IMR-90 (cell line): Measurements from ENCODE around the gene PLXNA4. TPM values are rescaled to one million over a fixed set of nuclear protein-coding genes. Genes with fewer than 3 reads are reported as not detected.

Experiments
- ATAC-seq: fragments of 200-7000 bp; cut with Tn5 transposase; 2 replicates; pipeline ENCODE4 v1.9.1; 2020; ENCODE audit warnings: low read depth, mild to moderate bottlenecking, moderate library complexity
- BruUV-seq: library from RNA; stranded (reverse); fragments of 400-500 nt; replicated peaks from 2 replicates; lab custom pipeline; 2021; lab: Mats Ljungman, UMichigan
- CTCF ChIA-PET: fragments of 300-600 bp; formaldehyde crosslinking; extraction: SDS; loops from one replicate; lab custom pipeline; 2021; ENCODE audit warnings: antibody characterized with exemption; lab: Yijun Ruan, JAX
- POLR2A ChIA-PET: fragments of 300-600 bp; sonication (Branson Sonifier 250); formaldehyde crosslinking; loops from one replicate; lab custom pipeline; 2022; ENCODE audit warnings: antibody characterized with exemption; ENCODE audit not compliant: unreplicated experiment; lab: Charles Lee
- DNase-seq: peaks from one replicate; pipeline ENCODE4 v3.0.0; 2013
- H2AFZ ChIP-seq: replicated peaks from 2 replicates; pipeline ENCODE3; 2013; ENCODE audit warnings: low read length, mild to moderate bottlenecking; ENCODE audit not compliant: poor library complexity
- H2AK5ac ChIP-seq: 2 replicates; pipeline ENCODE4 v1.6.1; 2013; ENCODE audit warnings: low read depth, low read length, inconsistent platforms
- H2AK9ac ChIP-seq: replicated peaks from 2 replicates; pipeline ENCODE3; 2013; ENCODE audit warnings: mild to moderate bottlenecking, low read depth, low read length, moderate library complexity; ENCODE audit not compliant: poor library complexity
- H2BK120ac ChIP-seq: 2 replicates; pipeline ENCODE4 v1.6.1; 2013; ENCODE audit warnings: low read depth, low read length, inconsistent platforms
- H2BK15ac ChIP-seq: 3 replicates; pipeline ENCODE4 v1.6.1; 2013; ENCODE audit warnings: low read depth, low read length, inconsistent platforms
- H2BK20ac ChIP-seq: 2 replicates; pipeline ENCODE4 v1.6.1; 2013; ENCODE audit warnings: low read depth, mild to moderate bottlenecking, inconsistent platforms, low read length, moderate library complexity
- H2BK5ac ChIP-seq: 2 replicates; pipeline ENCODE4 v1.6.1; 2013; ENCODE audit warnings: mild to moderate bottlenecking, low read depth, low read length, inconsistent platforms; ENCODE audit not compliant: poor library complexity, severe bottlenecking
- H3K14ac ChIP-seq: replicated peaks from 2 replicates; pipeline ENCODE4 v1.6.1; 2013; ENCODE audit warnings: low read depth, low read length, inconsistent platforms
- H3K18ac ChIP-seq: 2 replicates; pipeline ENCODE4 v1.6.1; 2013; ENCODE audit warnings: low read depth, low read length, control low read depth
- H3K23ac ChIP-seq: 2 replicates; pipeline ENCODE4 v1.6.1; 2013; ENCODE audit warnings: low read depth, low read length, inconsistent platforms
- H3K27ac ChIP-seq: 2 replicates; pipeline ENCODE4 v1.5.1; 2013; ENCODE audit warnings: mild to moderate bottlenecking, control low read depth, low read length; ENCODE audit not compliant: insufficient read depth
- H3K27me3 ChIP-seq: 2 replicates; pipeline ENCODE4 v1.6.1; 2013; ENCODE audit warnings: low read length; ENCODE audit not compliant: control insufficient read depth, insufficient read depth
- H3K36me3 ChIP-seq: 2 replicates; pipeline ENCODE4 v1.6.1; 2013; ENCODE audit warnings: low read length, mixed read lengths; ENCODE audit not compliant: control insufficient read depth, insufficient read depth
- H3K4ac ChIP-seq: 2 replicates; pipeline ENCODE4 v1.6.1; 2013; ENCODE audit warnings: low read depth, low read length, inconsistent platforms
- H3K4me1 ChIP-seq: 2 replicates; pipeline ENCODE4 v1.6.1; 2013; ENCODE audit warnings: low read length, mixed read lengths; ENCODE audit not compliant: control insufficient read depth, insufficient read depth
- H3K4me2 ChIP-seq: 2 replicates; pipeline ENCODE4 v1.6.1; 2013; ENCODE audit warnings: low read depth, mild to moderate bottlenecking, control low read depth, low read length, moderate library complexity
- H3K4me3 ChIP-seq: 2 replicates; pipeline ENCODE4 v1.5.1; 2013; ENCODE audit warnings: low read depth, mild to moderate bottlenecking, control low read depth, low read length, moderate library complexity; ENCODE audit not compliant: insufficient read depth
- H3K56ac ChIP-seq: 2 replicates; pipeline ENCODE4 v1.6.1; 2013; ENCODE audit warnings: low read length, inconsistent platforms; ENCODE audit not compliant: insufficient read depth; ENCODE audit errors: extremely low read depth
- H3K79me1 ChIP-seq, 2 experiments: 2 replicates each; pipeline ENCODE4 v1.6.1; 2013; ENCODE audit warnings: low read length in 2 of 2, inconsistent platforms in 1 of 2, low read depth in 1 of 2
- H3K9ac ChIP-seq: 2 replicates; pipeline ENCODE4 v1.6.1; 2013; ENCODE audit warnings: low read depth, low read length, control low read depth
- H3K9me1 ChIP-seq: 2 replicates; pipeline ENCODE4 v1.6.1; 2013; ENCODE audit warnings: low read length, inconsistent platforms; ENCODE audit not compliant: insufficient read depth
- H3K9me3 ChIP-seq: 2 replicates; pipeline ENCODE4 v1.6.1; 2013; ENCODE audit warnings: low read length; ENCODE audit not compliant: control insufficient read depth, insufficient read depth
- H4K20me1 ChIP-seq: 2 replicates; pipeline ENCODE4 v1.6.1; 2013; ENCODE audit warnings: low read length, inconsistent platforms; ENCODE audit not compliant: insufficient read depth
- H4K5ac ChIP-seq: 2 replicates; pipeline ENCODE4 v1.6.1; 2013; ENCODE audit warnings: mild to moderate bottlenecking, low read depth, low read length, control low read depth
- H4K8ac ChIP-seq, 2 experiments: 2 replicates each; pipeline ENCODE4 v1.6.1; 2013; ENCODE audit warnings: low read depth in 2 of 2, low read length in 2 of 2, control low read depth in 1 of 2, inconsistent platforms in 1 of 2
- H4K91ac ChIP-seq: 2 replicates; pipeline ENCODE4 v1.6.1; 2013; ENCODE audit warnings: low read depth, low read length, inconsistent platforms; ENCODE audit not compliant: insufficient read depth
- BHLHE40 ChIP-seq: fragments of 150-350 bp; IDR thresholded peaks from 2 replicates; pipeline ENCODE4 v1.6.1; 2016; ENCODE audit warnings: mild to moderate bottlenecking, low read depth, low read length
- CEBPB ChIP-seq: IDR thresholded peaks from 2 replicates; pipeline ENCODE4 v1.6.1; 2012; ENCODE audit warnings: low read depth, low read length, improper control_type of control experiment
- RAD21 ChIP-seq: IDR thresholded peaks from 2 replicates; pipeline ENCODE4 v1.6.1; 2012; ENCODE audit warnings: low read length, improper control_type of control experiment
- RFX5 ChIP-seq: IDR thresholded peaks from 2 replicates; pipeline ENCODE4 v1.8.0; 2012; ENCODE audit warnings: low read depth, mild to moderate bottlenecking, low read length, moderate library complexity
- WGBS, 2 experiments: methylation state at CpG; one replicate each; pipeline versions ENCODE4 v1.1.5 to v1.1.7; 2013; ENCODE audit warnings: missing lambda C conversion rate in 2 of 2; ENCODE audit not compliant: insufficient read length in 1 of 2; ENCODE audit errors: extremely low coverage in 2 of 2; 5-methylcytosine and 5-hydroxymethylcytosine counted together
- dilution Hi-C: fragments of 300-500 bp; cut with HindIII; formaldehyde crosslinking; loops from one replicate; pipeline ENCODE4 v1.14.3; 2018; ENCODE audit warnings: low sequenced_read_pairs; ENCODE audit not compliant: unreplicated experiment
- in situ Hi-C: fragments of 300-500 bp; cut with MboI; formaldehyde crosslinking; loops from 3 replicates; pipeline ENCODE4 v1.14.3; 2019; ENCODE audit warnings: low sequenced_read_pairs, inconsistent platforms, mixed read lengths
- intact Hi-C: fragments of 100-400 bp; cut with micrococcal nuclease; formaldehyde crosslinking; loops from 2 replicates; pipeline ENCODE4 v1.10.0; 2022
- polyA plus RNA-seq, 3 experiments: library from polyadenylated mRNA; depleted of rRNA; stranded (reverse); fragments of >200 nt; gene quantifications; 2 replicates each; pipeline ENCODE4 v1.2.3, GENCODE V29; 2012; ENCODE audit warnings: low replicate concordance in 1 of 3
- total RNA-seq: library from RNA; depleted of rRNA; stranded (reverse); fragments of >200 nt; gene quantifications from 2 replicates; pipeline ENCODE4 v1.2.3, GENCODE V29; 2012
- TF ChIP-seq, protein P1 (sequence below): fragments of 150-350 bp; IDR thresholded peaks from 2 replicates; pipeline ENCODE4 v1.6.1; 2017; ENCODE audit warnings: mild to moderate bottlenecking, antibody characterized with exemption, low read length, low read depth

PLXNA4 gene
- total and polyA plus RNA-seq, 2 of the 4 experiments (the other 2 are of a cell fraction): under 0.01 TPM

DNA sequence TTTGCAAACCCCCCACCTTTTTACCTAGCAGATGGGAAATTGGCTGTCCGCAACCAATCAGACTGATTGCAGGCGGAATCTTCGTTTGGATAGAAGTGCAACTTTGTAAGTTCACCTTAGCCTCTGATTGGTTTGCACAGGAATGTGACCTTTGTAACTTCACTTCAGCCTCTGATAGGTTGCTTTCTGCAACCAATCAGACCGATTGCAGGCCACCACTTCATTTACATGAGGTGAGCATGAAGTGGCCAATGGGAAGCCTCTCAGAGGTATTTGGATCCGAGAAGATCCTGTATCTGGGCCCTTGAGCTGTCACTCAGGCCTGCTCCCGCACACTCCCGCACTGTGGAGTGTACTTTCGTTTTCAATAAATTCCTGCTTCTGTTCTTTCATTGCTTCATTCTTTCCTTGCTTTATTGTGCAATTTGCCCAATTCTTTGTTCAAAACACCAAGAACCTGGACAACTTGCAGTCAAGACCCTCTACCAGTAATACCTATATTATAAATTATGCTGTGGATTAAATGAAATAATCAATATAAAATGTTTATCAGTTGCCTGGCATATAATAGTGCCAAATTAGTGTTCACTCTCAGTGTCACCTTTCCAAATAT is 491.4 kb downstream of the PLXNA4 start:
- intact Hi-C loops: no loop called here
- Histone ChIP-seq H2AK5ac (no peak overlapping the region), H4K91ac (no peak overlapping the region), H3K18ac (no peak overlapping the region), H2AK9ac (no peak overlapping the region), H3K27ac (no peak overlapping the region), H3K27me3 (peaks cover 22% of the 10 kb centered on the region), H3K56ac (no peak overlapping the region), H3K4me3 (no peak overlapping the region), H2BK15ac (no peak overlapping the region), H4K5ac (no peak overlapping the region), H3K9ac (no peak overlapping the region), H4K8ac (no peak overlapping the region), H2AFZ (no peak overlapping the region), H3K23ac (no peak overlapping the region), H2BK5ac (no peak overlapping the region), H3K9me3 (no peaks in the 10 kb centered on the region), H2BK120ac (no peak overlapping the region), H3K14ac (no peak overlapping the region), H3K9me1 (no peaks in the 10 kb centered on the region), H3K79me1 (no peaks in the 10 kb centered on the region), H4K20me1 (no peaks in the 10 kb centered on the region), H2BK20ac (no peak overlapping the region), H3K4me1 (no peaks in the 10 kb centered on the region), H3K4me2 (no peak overlapping the region), H3K36me3 (no peaks in the 10 kb centered on the region), H3K4ac (no peak overlapping the region)
- ATAC-seq (peak; percentile 17; the same call in 1 of the 2 replicates), DNase-seq (peak; percentile 11)
- POLR2A ChIA-PET: no interaction called here
- no TSS peak for BruUV-seq
- CTCF ChIA-PET: no interaction called here
- in situ Hi-C loops: no loop called here
- WGBS, 2 experiments: 100% methylated on average over 1 of the region's 8 CpGs; no CpG with 5 or more reads in 1 of the 2 experiments
- no peak for TF ChIP-seq RFX5
- TF ChIP-seq, protein P1, sequence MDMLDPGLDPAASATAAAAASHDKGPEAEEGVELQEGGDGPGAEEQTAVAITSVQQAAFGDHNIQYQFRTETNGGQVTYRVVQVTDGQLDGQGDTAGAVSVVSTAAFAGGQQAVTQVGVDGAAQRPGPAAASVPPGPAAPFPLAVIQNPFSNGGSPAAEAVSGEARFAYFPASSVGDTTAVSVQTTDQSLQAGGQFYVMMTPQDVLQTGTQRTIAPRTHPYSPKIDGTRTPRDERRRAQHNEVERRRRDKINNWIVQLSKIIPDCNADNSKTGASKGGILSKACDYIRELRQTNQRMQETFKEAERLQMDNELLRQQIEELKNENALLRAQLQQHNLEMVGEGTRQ: no peak
- 0 out of 2 replicates have a peak, but pooled peaks have one; percentile 12 for TF ChIP-seq CEBPB
- TF ChIP-seq RAD21: no peak
- TF ChIP-seq BHLHE40: no peak
- dilution Hi-C loops: no loop called here
